ENCODE measurements around the gene IFT52.
"Not testable (repeated sequence)": the region's sequence is repeated elsewhere in the genome, so short reads cannot be mapped to it uniquely, and the experiment has no call there.

IFT52 gene

GRCh38 chr20:43584448-43585136, 6.1 kb upstream of the IFT52 start:
- H4K20me1 ChIP-seq (ENCODE audit: control insufficient read depth, insufficient read depth, low read depth, low read length), result no peaks in the 10 kb centered on the region
- peaks cover 14% of the 10 kb centered on the region for H3K27me3 ChIP-seq (ENCODE audit: control insufficient read depth, low read length)
- peaks cover 1% of the 10 kb centered on the region for H3K4me1 ChIP-seq (ENCODE audit: control insufficient read depth, low read length)
- no peak overlapping the region for H3K4me3 ChIP-seq (ENCODE audit: low read length)
- H3K4me2 ChIP-seq (ENCODE audit: low read length), result no peak overlapping the region
- no peaks in the 10 kb centered on the region for H3K9me2 ChIP-seq (replicated peaks; ENCODE audit: control insufficient read depth, low read length)
- H3K27ac ChIP-seq (ENCODE audit: low read depth, low read length), result no peak overlapping the region
- H3K79me2 ChIP-seq (ENCODE audit: control insufficient read depth, low read length), result no peaks in the 10 kb centered on the region
- no peaks in the 10 kb centered on the region for H3K9me3 ChIP-seq (ENCODE audit: control insufficient read depth, insufficient read depth, low read length)
- no peaks in the 10 kb centered on the region for H3K36me3 ChIP-seq (ENCODE audit: control insufficient read depth, low read length)
- H3F3A ChIP-seq (ENCODE audit: control insufficient read depth, insufficient read depth), result no peaks in the 10 kb centered on the region
- TF ChIP-seq CTCF (IDR thresholded peaks at IDR 0.05; ENCODE audit: low read depth, low read length, poor library complexity, severe bottlenecking), result no peak
- no peak for TF ChIP-seq EZH2phosphoT487 (IDR thresholded peaks at IDR 0.05; ENCODE audit: borderline replicate concordance, low read length)

DNA sequence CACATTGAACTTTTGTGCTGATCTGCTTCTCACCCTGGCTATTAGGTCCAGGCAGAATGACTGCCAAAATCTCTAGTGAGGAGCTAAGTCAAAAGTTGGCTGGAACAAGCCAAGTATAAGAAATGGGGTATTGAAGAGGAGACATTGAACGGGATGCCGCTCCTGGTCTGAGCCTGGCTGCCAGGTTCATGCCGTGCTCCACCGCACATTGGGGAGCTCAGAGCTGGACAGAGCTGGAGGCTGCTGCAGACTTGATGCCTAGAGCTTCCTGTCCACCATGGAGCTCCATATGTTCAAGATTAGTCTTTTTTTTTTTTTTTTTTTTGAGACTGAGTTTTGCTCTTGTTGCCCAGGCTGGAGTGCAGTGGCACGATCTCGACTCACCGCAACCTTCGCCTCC, 4.1 kb upstream of the IFT52 start:
- no peaks in the 10 kb centered on the region for H3F3A ChIP-seq (ENCODE audit: control insufficient read depth, insufficient read depth)
- no peaks in the 10 kb centered on the region for H4K20me1 ChIP-seq (ENCODE audit: control insufficient read depth, insufficient read depth, low read depth, low read length)
- no peak overlapping the region for H3K4me3 ChIP-seq (ENCODE audit: low read length)
- H3K27ac ChIP-seq (ENCODE audit: low read depth, low read length), result no peak overlapping the region
- peaks cover 11% of the 10 kb centered on the region for H3K4me1 ChIP-seq (ENCODE audit: control insufficient read depth, low read length)
- TF ChIP-seq CTCF (IDR thresholded peaks at IDR 0.05; ENCODE audit: low read depth, low read length, poor library complexity, severe bottlenecking) (no peak), EZH2phosphoT487 (IDR thresholded peaks at IDR 0.05; ENCODE audit: borderline replicate concordance, low read length) (no peak)
- H3K79me2 ChIP-seq (ENCODE audit: control insufficient read depth, low read length), result peaks cover 7% of the 10 kb centered on the region
- no peaks in the 10 kb centered on the region for H3K9me3 ChIP-seq (ENCODE audit: control insufficient read depth, insufficient read depth, low read length)
- peaks cover 11% of the 10 kb centered on the region for H3K27me3 ChIP-seq (ENCODE audit: control insufficient read depth, low read length)
- no peak overlapping the region for H3K4me2 ChIP-seq (ENCODE audit: low read length)
- no peaks in the 10 kb centered on the region for H3K9me2 ChIP-seq (replicated peaks; ENCODE audit: control insufficient read depth, low read length)
- H3K36me3 ChIP-seq (ENCODE audit: control insufficient read depth, low read length), result no peaks in the 10 kb centered on the region

GRCh38 chr20:43588526-43588925, 2.2 kb upstream of the IFT52 start:
- H3K9me2 ChIP-seq (replicated peaks; ENCODE audit: control insufficient read depth, low read length); H3F3A ChIP-seq (ENCODE audit: control insufficient read depth, insufficient read depth); H3K4me3 ChIP-seq (ENCODE audit: low read length); H3K27ac ChIP-seq (ENCODE audit: low read depth, low read length); H4K20me1 ChIP-seq (ENCODE audit: control insufficient read depth, insufficient read depth, low read depth, low read length); H3K27me3 ChIP-seq (ENCODE audit: control insufficient read depth, low read length); H3K4me2 ChIP-seq (ENCODE audit: low read length); H3K36me3 ChIP-seq (ENCODE audit: control insufficient read depth, low read length); H3K9me3 ChIP-seq (ENCODE audit: control insufficient read depth, insufficient read depth, low read length): not testable (repeated sequence)
- Histone ChIP-seq H3K4me1 (ENCODE audit: control insufficient read depth, low read length) (peaks cover 14% of the 10 kb centered on the region), H3K79me2 (ENCODE audit: control insufficient read depth, low read length) (peaks cover 14% of the 10 kb centered on the region)

- Histone ChIP-seq H3K4me2 (ENCODE audit: low read length) (peak overlapping the region; percentile 77), H3K27me3 (ENCODE audit: control insufficient read depth, low read length) (peaks cover 2% of the 10 kb centered on the region; the same call in 1 of the 2 replicates), H3K9me3 (ENCODE audit: control insufficient read depth, insufficient read depth, low read length) (no peaks in the 10 kb centered on the region), H3K4me3 (ENCODE audit: low read length) (peak overlapping the region; percentile 73), H3K27ac (ENCODE audit: low read depth, low read length) (peak overlapping the region; percentile 53; the same call in 1 of the 2 replicates), H3K36me3 (ENCODE audit: control insufficient read depth, low read length) (peaks cover 2% of the 10 kb centered on the region; the same call in 1 of the 2 replicates), H4K20me1 (ENCODE audit: control insufficient read depth, insufficient read depth, low read depth, low read length) (no peaks in the 10 kb centered on the region), H3F3A (ENCODE audit: control insufficient read depth, insufficient read depth) (no peaks in the 10 kb centered on the region), H3K79me2 (ENCODE audit: control insufficient read depth, low read length) (peaks cover 14% of the 10 kb centered on the region), H3K9me2 (replicated peaks; ENCODE audit: control insufficient read depth, low read length) (no peaks in the 10 kb centered on the region), H3K4me1 (ENCODE audit: control insufficient read depth, low read length) (peaks cover 14% of the 10 kb centered on the region)
- TF ChIP-seq EZH2phosphoT487 (IDR thresholded peaks at IDR 0.05; ENCODE audit: borderline replicate concordance, low read length) (no peak), CTCF (IDR thresholded peaks at IDR 0.05; ENCODE audit: low read depth, low read length, poor library complexity, severe bottlenecking) (no peak)
Measured at GRCh38 chr20:43590036-43590391, 723 bp upstream of the IFT52 start.

- not testable (repeated sequence) for H3K4me3 ChIP-seq (ENCODE audit: low read length); H3K9me3 ChIP-seq (ENCODE audit: control insufficient read depth, insufficient read depth, low read length); H3K27me3 ChIP-seq (ENCODE audit: control insufficient read depth, low read length); H4K20me1 ChIP-seq (ENCODE audit: control insufficient read depth, insufficient read depth, low read depth, low read length); H3K27ac ChIP-seq (ENCODE audit: low read depth, low read length); H3K9me2 ChIP-seq (replicated peaks; ENCODE audit: control insufficient read depth, low read length); H3F3A ChIP-seq (ENCODE audit: control insufficient read depth, insufficient read depth); H3K79me2 ChIP-seq (ENCODE audit: control insufficient read depth, low read length); H3K4me2 ChIP-seq (ENCODE audit: low read length); H3K4me1 ChIP-seq (ENCODE audit: control insufficient read depth, low read length)
- H3K36me3 ChIP-seq (ENCODE audit: control insufficient read depth, low read length), result peaks cover 20% of the 10 kb centered on the region; the same call in 1 of the 2 replicates
Measured at GRCh38 chr20:43601960-43602359, 11.2 kb downstream of the IFT52 start.

All from DOHH2 (cell line).